OCI-LY1 (cell line): ENCODE measurements around the gene TBX1.

Source experiments
- CTCF ChIP-seq: fragments of 200-600 bp; sonication (generic), shearing (Covaris generic); IDR thresholded peaks from 2 replicates; pipeline ENCODE4 v1.5.1; 2017; ENCODE audit warnings: mild to moderate bottlenecking, antibody characterized with exemption, low read length, moderate library complexity, mixed read lengths
- EZH2 ChIP-seq: fragments of 200-600 bp; sonication (generic), shearing (Covaris generic); IDR thresholded peaks from 2 replicates; pipeline ENCODE4 v1.8.0; 2017; ENCODE audit warnings: borderline replicate concordance, mixed run types, mild to moderate bottlenecking, antibody characterized with exemption, low read length, moderate library complexity, mixed read lengths

GRCh38 chr22:19761725-19762567 lies 1.4 kb downstream of the TBX1 start:
- TF ChIP-seq CTCF (no peak), EZH2 (no peak)
